K562 (cell line): ENCODE results near the gene SLC38A2.

Source experiments
- C11orf30 ChIP-seq: fragments of 450-650 bp; IDR thresholded peaks from 2 replicates; pipeline ENCODE4 v1.6.1; 2016; ENCODE audit warnings: low read depth, mild to moderate bottlenecking
- ELF2 ChIP-seq: fragments of 250-450 bp; sonication (Bioruptor Pico); IDR thresholded peaks from 2 replicates; pipeline ENCODE4 v1.5.0; 2021; ENCODE audit warnings: mild to moderate bottlenecking
- ELF4 ChIP-seq: fragments of 450-650 bp; formaldehyde crosslinking; IDR thresholded peaks from 2 replicates; pipeline ENCODE4 v1.4.0; 2022; ENCODE audit warnings: missing genetic modification characterization
- ERF ChIP-seq: fragments of 450-650 bp; formaldehyde crosslinking; IDR thresholded peaks from 2 replicates; pipeline ENCODE4 v1.4.0; 2020; ENCODE audit warnings: mild to moderate bottlenecking, mixed read lengths
- EZH2 ChIP-seq: IDR thresholded peaks from 2 replicates; pipeline ENCODE4 v1.6.1; 2012; ENCODE audit warnings: low read depth, mild to moderate bottlenecking, inconsistent platforms, low read length, borderline replicate concordance
- MYC ChIP-seq, 2 experiments: fragments of 250-450 bp in 1 of 2; sonication (Bioruptor Pico) in 1 of 2; IDR thresholded peaks; 2 replicates each; pipeline versions ENCODE4 v1.5.1 to v1.6.1; 2012 to 2021; ENCODE audit warnings: low read depth in 2 of 2, borderline replicate concordance in 1 of 2, improper control_type of control experiment in 1 of 2, low read length in 1 of 2, mild to moderate bottlenecking in 1 of 2, moderate library complexity in 1 of 2
- NFIC ChIP-seq: fragments of 450-650 bp; IDR thresholded peaks from 2 replicates; pipeline ENCODE4 v1.6.1; 2017; ENCODE audit warnings: mild to moderate bottlenecking, inconsistent platforms
- POLR2A ChIP-seq: fragments of 450-650 bp; conservative IDR thresholded peaks from 2 replicates; pipeline ENCODE4 v1.6.1; 2016
- PRMT5 ChIP-seq: sonication (generic); formaldehyde crosslinking; IDR thresholded peaks from 2 replicates; pipeline ENCODE4 v1.5.0; 2020; ENCODE audit warnings: missing genetic modification reagents
- ZBTB1 ChIP-seq: sonication (generic); formaldehyde crosslinking; IDR thresholded peaks from 2 replicates; pipeline ENCODE4 v1.8.1; 2023; ENCODE audit warnings: missing genetic modification reagents, low read depth, mild to moderate bottlenecking, borderline replicate concordance
- ZBTB11 ChIP-seq, 3 experiments: fragments of 200-800 bp in 1 of 3; fragments of 250-450 bp in 1 of 3; fragments of 450-650 bp in 1 of 3; sonication (Bioruptor Pico) in 1 of 3; sonication (Bioruptor generic) in 1 of 3; formaldehyde crosslinking in 1 of 3; IDR thresholded peaks; 2 replicates each; pipeline versions ENCODE4 v1.6.1 to v1.8.0; 2016 to 2022; ENCODE audit warnings: mild to moderate bottlenecking in 2 of 3, missing genetic modification characterization in 2 of 3, missing compliant biosample characterization in 1 of 3, moderate library complexity in 1 of 3
- ZNF24 ChIP-seq: fragments of 450-650 bp; IDR thresholded peaks from 2 replicates; pipeline ENCODE4 v1.6.1; 2016
- ZNF780A ChIP-seq: fragments of 250-450 bp; sonication (Bioruptor Pico); IDR thresholded peaks from 2 replicates; pipeline ENCODE4 v1.5.0; 2021; ENCODE audit warnings: mild to moderate bottlenecking
- TF ChIP-seq, protein P1 (sequence below), 2 experiments: fragments of 450-650 bp in 1 of 2; sonication (generic) in 1 of 2; formaldehyde crosslinking in 1 of 2; IDR thresholded peaks in 1 of 2; conservative IDR thresholded peaks in 1 of 2; 2 replicates each; pipeline versions ENCODE4 v1.6.1 to v1.8.1; 2016 to 2023; ENCODE audit warnings: mild to moderate bottlenecking in 2 of 2, moderate library complexity in 2 of 2, inconsistent platforms in 1 of 2, missing genetic modification reagents in 1 of 2

DNA sequence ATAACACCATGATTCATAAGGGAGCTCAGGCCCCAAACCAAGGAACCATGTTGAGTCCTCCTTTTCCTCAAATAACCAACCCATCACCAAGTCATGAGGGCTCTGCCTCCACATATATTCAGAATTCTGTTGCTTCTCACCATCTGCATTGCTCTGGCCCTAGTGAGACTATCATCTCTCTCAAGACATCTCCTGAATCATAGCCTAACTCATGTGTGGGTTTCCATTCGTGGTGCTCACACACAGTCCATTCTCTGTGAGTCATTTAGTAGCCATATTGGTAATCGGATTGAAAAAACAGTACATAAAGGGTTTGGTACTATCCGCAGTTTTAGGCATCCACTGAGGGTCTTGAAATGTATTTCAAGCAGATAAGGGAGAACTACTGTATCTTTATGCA, 5.1 kb upstream of the SLC38A2 start:
- TF ChIP-seq C11orf30 (no peak), ZBTB1 (CRISPR knock-in tag) (no peak), ELF4 (no peak), PRMT5 (CRISPR knock-in tag) (no peak), MYC (IDR thresholded peaks at IDR 0.05; ENCODE audit: low read depth, low read length) (no peak), MYC (CRISPR knock-in tag; IDR thresholded peaks at IDR 0.05; ENCODE audit: borderline replicate concordance, low read depth) (no peak), EZH2 (no peak), NFIC (no peak), POLR2A (no peak), ZNF780A (CRISPR knock-in tag) (no peak), ZBTB11 (CRISPR knock-in tag; IDR thresholded peaks at IDR 0.05) (no peak), ZNF24 (no peak), ELF2 (CRISPR knock-in tag) (no peak), ERF (no peak)
- TF ChIP-seq, protein P1, sequence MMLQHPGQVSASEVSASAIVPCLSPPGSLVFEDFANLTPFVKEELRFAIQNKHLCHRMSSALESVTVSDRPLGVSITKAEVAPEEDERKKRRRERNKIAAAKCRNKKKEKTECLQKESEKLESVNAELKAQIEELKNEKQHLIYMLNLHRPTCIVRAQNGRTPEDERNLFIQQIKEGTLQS (IDR thresholded peaks at IDR 0.05): 0 out of 2 replicates have a peak, but pooled peaks have one; percentile 14
- TF ChIP-seq, protein P1 (CRISPR knock-in tag; conservative IDR thresholded peaks at IDR 0.05): no peak
